GM12878 (cell line): ENCODE results near the gene TSPAN12. TPM values are rescaled to one million over a fixed set of nuclear protein-coding genes. Genes with fewer than 3 reads are reported as not detected.

Experiments
- ATAC-seq: fragments of 200-7000 bp; cut with Tn5 transposase; 3 replicates; pipeline ENCODE4 v1.9.1; 2020; ENCODE audit warnings: mild to moderate bottlenecking, moderate library complexity
- BruUV-seq: library from RNA; stranded (reverse); fragments of 400-500 nt; replicated peaks from 2 replicates; lab custom pipeline; 2021; lab: Mats Ljungman, UMichigan
- CTCF ChIA-PET: fragments of 300-600 bp; sonication (Branson Sonifier 250); formaldehyde crosslinking; extraction: SDS; loops from one replicate; lab custom pipeline; 2021; ENCODE audit warnings: inconsistent platforms; lab: Yijun Ruan, JAX
- POLR2A ChIA-PET: fragments of 350-600 bp; formaldehyde crosslinking; extraction: SDS; loops from one replicate; lab custom pipeline; 2021; ENCODE audit warnings: inconsistent platforms; lab: Charles Lee
- RAD21 ChIA-PET: fragments of 300-600 bp; sonication (Branson Sonifier 250); formaldehyde crosslinking; loops from one replicate; lab custom pipeline; 2023; ENCODE audit warnings: antibody characterized with exemption; ENCODE audit not compliant: unreplicated experiment; lab: Charles Lee
- SMC1A ChIA-PET: fragments of 300-600 bp; sonication (Branson Sonifier 250); formaldehyde crosslinking; loops from one replicate; lab custom pipeline; 2023; ENCODE audit not compliant: unreplicated experiment, uncharacterized antibody; lab: Charles Lee
- DNase-seq: peaks from one replicate; pipeline ENCODE4 v3.0.0-alpha.2; 2011; ENCODE audit warnings: low read depth, low spot score
- FAIRE-seq: peaks from 3 replicates; lab custom pipeline; 2011; peaks lifted over from hg19 to GRCh38; lab: Jason Lieb, UNC
- H2AFZ ChIP-seq: 2 replicates; pipeline ENCODE4 v1.6.0; 2011; ENCODE audit warnings: low read depth, low read length, control low read depth; ENCODE audit not compliant: control insufficient read depth
- H3K27ac ChIP-seq: 2 replicates; pipeline ENCODE4 v1.5.1; 2011; ENCODE audit warnings: control low read depth; ENCODE audit not compliant: control insufficient read depth, insufficient read depth
- H3K27me3 ChIP-seq, 2 experiments: replicated peaks in 1 of 2; 2 replicates each; pipeline versions ENCODE4 v1.6.0 to v1.6.1; 2011; ENCODE audit warnings: low read length in 1 of 2; ENCODE audit not compliant: control insufficient read depth in 2 of 2, insufficient read depth in 2 of 2
- H3K36me3 ChIP-seq, 2 experiments: 2 replicates each; pipeline ENCODE4 v1.5.1; 2011; ENCODE audit warnings: low read length in 1 of 2; ENCODE audit not compliant: control insufficient read depth in 2 of 2, insufficient read depth in 2 of 2
- H3K4me1 ChIP-seq: 2 replicates; pipeline ENCODE4 v1.6.1; 2011; ENCODE audit warnings: mild to moderate bottlenecking, low read length, moderate library complexity, mixed read lengths; ENCODE audit not compliant: control insufficient read depth, insufficient read depth
- H3K4me2 ChIP-seq: 2 replicates; pipeline ENCODE4 v1.6.0; 2011; ENCODE audit warnings: control low read depth; ENCODE audit not compliant: control insufficient read depth, insufficient read depth
- H3K4me3 ChIP-seq: fragments of 200-600 bp; sonication (generic); 2 replicates; pipeline ENCODE4 v1.5.1; 2016
- H3K79me2 ChIP-seq: 2 replicates; pipeline ENCODE4 v1.6.0; 2011; ENCODE audit warnings: low read length; ENCODE audit not compliant: control insufficient read depth, insufficient read depth
- H3K9ac ChIP-seq: 2 replicates; pipeline ENCODE4 v1.8.0; 2011; ENCODE audit warnings: low read length, control low read depth, mixed read lengths; ENCODE audit not compliant: control insufficient read depth, insufficient read depth
- H3K9me3 ChIP-seq: replicated peaks from 3 replicates; pipeline ENCODE4 v1.5.1; 2011; ENCODE audit warnings: mild to moderate bottlenecking, low read length; ENCODE audit not compliant: control insufficient read depth, insufficient read depth
- H4K20me1 ChIP-seq: 2 replicates; pipeline ENCODE4 v1.6.0; 2011; ENCODE audit not compliant: control insufficient read depth, insufficient read depth
- CEBPZ ChIP-seq: fragments of 150-350 bp; IDR thresholded peaks from 2 replicates; pipeline ENCODE4 v1.6.1; 2016; ENCODE audit warnings: low read depth, low read length
- CUX1 ChIP-seq: IDR thresholded peaks from 2 replicates; pipeline ENCODE4 v1.6.1; 2012; ENCODE audit warnings: improper control_type of control experiment, low read depth, low read length; ENCODE audit not compliant: insufficient replicate concordance
- E2F4 ChIP-seq: IDR thresholded peaks from 2 replicates; pipeline ENCODE4 v1.6.1; 2012; ENCODE audit warnings: low read depth, low read length, improper control_type of control experiment
- E2F8 ChIP-seq: fragments of 450-650 bp; IDR thresholded peaks from 2 replicates; pipeline ENCODE4 v1.6.1; 2018; ENCODE audit warnings: mild to moderate bottlenecking, low read depth, moderate library complexity; ENCODE audit not compliant: partially characterized antibody
- TBL1XR1 ChIP-seq: IDR thresholded peaks from 2 replicates; pipeline ENCODE4 v1.6.1; 2012; ENCODE audit warnings: low read depth, low read length, improper control_type of control experiment
- WGBS: methylation state at CpG from one replicate; pipeline ENCODE4 v1.1.6; 2016; ENCODE audit warnings: low lambda C conversion rate; ENCODE audit not compliant: insufficient replicate concordance, insufficient coverage; ENCODE audit errors: missing lambda C conversion rate; 5-methylcytosine and 5-hydroxymethylcytosine counted together
- in situ Hi-C: fragments of 300-500 bp; cut with MboI; formaldehyde crosslinking; loops from 9 replicates; pipeline ENCODE4 v1.14.3; 2018; ENCODE audit warnings: mixed read lengths
- intact Hi-C: fragments of 100-400 bp; cut with micrococcal nuclease; formaldehyde crosslinking; loops from one replicate; pipeline ENCODE4 v1.14.2; 2022; ENCODE audit not compliant: unreplicated experiment
- polyA plus RNA-seq, 11 experiments: library from polyadenylated mRNA; depleted of rRNA in 4 of 11; unstranded in 6 of 11; stranded (reverse) in 5 of 11; fragments of >200 nt; fragmentation: Nextera tagmentation in 4 of 11; fragmentation: Illumina TruSeq in 1 of 11; extraction: Ambion mirVana in 4 of 11; extraction: Trizol in 1 of 11; gene quantifications; 1 replicate in 1 of 11; 2 replicates in 10 of 11; pipeline versions ENCODE4 v1.2.1 to v1.2.3, GENCODE V29; 2011 to 2016; ENCODE audit warnings: inconsistent platforms in 2 of 11, missing spikeins in 2 of 11, low read depth in 1 of 11
- total RNA-seq, 4 experiments: library from RNA; depleted of rRNA in 3 of 4; stranded (reverse); fragments of >200 nt in 3 of 4; fragmentation: Illumina TruSeq in 1 of 4; extraction: Trizol in 1 of 4; gene quantifications; 2 replicates each; pipeline versions ENCODE4 v1.2.1 to v1.2.3, GENCODE V29; 2013 to 2021

The TSPAN12 gene
- total and polyA plus RNA-seq, 10 of the 15 experiments (the other 5 are each of a cell fraction or from before 2014, with no cell fraction given) = 0.67 to 110 (median 1.3) TPM

- RAD21 ChIA-PET = interaction anchor here (0.5 to 1.0 kb wide), 2 partner anchors 34 to 1180 kb away, joined by 3 to 4 read pairs; no protein-coding TSS in a partner anchor
- no peaks in the 10 kb centered on the region for H3K27me3 ChIP-seq
- POLR2A ChIA-PET = no interaction called here
- H3K9ac ChIP-seq = no peak overlapping the region
- H3K4me2 ChIP-seq = no peak overlapping the region
- H3K36me3 ChIP-seq = no peaks in the 10 kb centered on the region
- H3K4me3 ChIP-seq = no peak overlapping the region
- SMC1A ChIA-PET = interaction anchor here (0.6 to 1.4 kb wide), 7 partner anchors 10 to 137 kb away, joined by 3 to 5 read pairs (median 3); partner anchors contain the start of gene ING3
- CTCF ChIA-PET = interaction anchor here (1.2 to 3.4 kb wide), 2 partner anchors 15 to 21 kb away, joined by 5 to 11 read pairs; no protein-coding TSS in a partner anchor
- intact Hi-C loops (no loop called here), in situ Hi-C loops (no loop called here)
- H2AFZ ChIP-seq = no peak overlapping the region
- H3K4me1 ChIP-seq = no peaks in the 10 kb centered on the region
- DNase-seq = no peak
- H3K27ac ChIP-seq = no peak overlapping the region
- no peaks in the 10 kb centered on the region; the same call in 2 of the 3 replicates for H3K9me3 ChIP-seq
- no peaks in the 10 kb centered on the region for H4K20me1 ChIP-seq
- peak; percentile 48 for ATAC-seq
- H3K79me2 ChIP-seq = no peaks in the 10 kb centered on the region
- BruUV-seq = no TSS peak
- WGBS = 22% methylated on average over 4 of the region's 4 CpGs
- FAIRE-seq = no peak
- TF ChIP-seq TBL1XR1 (no peak), E2F4 (no peak), CEBPZ (no peak), CUX1 (no peak), E2F8 (no peak)
Measured at GRCh38 chr7:120813546-120814252, 44.2 kb downstream of the TSPAN12 start.
